ENCODE results near the gene GNG12.

The GNG12 gene

DNA sequence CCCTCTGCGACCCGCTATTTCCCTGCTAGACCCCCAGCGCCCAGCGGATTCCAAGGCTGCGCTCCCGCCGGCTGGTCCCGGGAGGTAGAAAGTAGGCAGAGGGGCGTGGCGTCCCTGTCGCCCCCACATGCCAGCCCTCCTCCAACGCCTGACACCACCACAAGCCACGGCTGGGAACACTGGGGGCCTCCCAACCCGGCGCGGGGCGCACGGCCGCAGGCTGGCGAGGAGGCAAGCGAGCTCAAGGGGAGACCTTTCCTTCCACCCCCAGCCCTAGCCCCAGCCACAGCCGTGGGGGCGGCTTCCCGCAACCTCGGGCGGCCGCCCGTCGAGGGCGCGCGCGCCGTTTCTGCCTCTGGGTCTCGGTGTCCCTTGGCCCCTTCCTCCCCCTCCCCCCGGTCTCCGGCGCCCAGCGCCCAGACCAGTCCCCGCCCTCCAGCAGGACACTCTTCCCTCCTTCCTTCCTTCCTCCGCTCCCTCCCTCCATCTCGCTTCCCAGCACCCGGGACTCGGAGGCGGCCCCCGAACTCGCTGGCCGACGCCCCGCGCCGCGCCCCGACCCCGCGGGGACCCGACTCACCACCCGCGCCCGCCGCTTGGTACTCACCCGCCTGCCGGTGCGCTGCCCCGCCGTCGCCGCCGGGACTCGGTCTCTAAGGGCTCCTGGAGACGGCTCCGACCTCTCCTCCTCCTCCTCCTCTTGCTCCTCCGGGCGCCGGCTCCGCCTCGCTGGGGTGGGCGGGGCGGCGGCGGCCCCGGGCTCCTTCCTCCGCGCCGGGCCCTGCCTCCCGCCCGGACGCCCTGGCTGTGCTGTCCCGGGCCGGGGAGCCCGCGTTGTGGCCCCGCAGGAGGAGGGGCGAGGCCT, at the start of gene GNG12:
Gene GNG12, minus strand, starts transcription at position 731 of the 865 bp plus-strand sequence. CDS start 125,781 bp downstream, outside the sequence.
- DNase-seq (ENCODE audit: insufficient read length, low spot score) (peak; percentile 77), FAIRE-seq (no peak)

DNA sequence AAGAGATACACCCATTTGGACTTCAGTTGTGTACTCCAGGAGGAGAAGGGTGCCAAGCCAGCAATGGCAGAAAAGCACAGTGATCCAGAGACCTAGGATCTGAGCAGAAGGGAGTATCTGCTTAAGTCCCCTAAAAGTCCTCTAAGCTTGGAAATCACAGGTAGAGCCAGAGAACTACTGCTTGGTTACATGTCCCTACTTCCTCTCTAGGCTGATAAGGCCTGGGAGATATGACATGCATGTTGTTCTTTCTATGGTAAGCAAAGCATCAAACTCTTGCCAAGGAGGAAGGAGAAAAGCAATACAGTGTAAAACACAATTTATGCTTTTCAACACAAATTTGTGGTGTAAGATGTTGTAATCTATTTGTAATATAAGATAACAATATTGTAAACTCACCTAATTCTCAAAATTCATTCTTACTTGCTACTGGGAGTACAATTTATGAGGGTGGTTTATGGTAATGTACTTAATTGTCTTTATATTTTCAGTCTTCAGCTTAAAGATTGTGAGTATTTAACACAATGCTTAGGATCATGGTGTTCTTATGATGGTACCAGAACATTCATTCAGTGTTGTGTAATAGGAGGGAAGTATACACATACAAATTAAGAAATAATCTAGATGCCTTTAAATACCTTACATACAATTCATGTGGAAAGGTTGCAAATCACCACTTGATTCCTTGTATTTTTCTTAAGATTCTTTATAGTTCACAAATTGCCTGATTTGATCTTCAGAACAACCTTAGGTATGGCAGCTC, 49.1 kb upstream of the GNG12 start:
- no peak for FAIRE-seq
- no peak for DNase-seq (ENCODE audit: insufficient read length, low spot score)
- no peak for TF ChIP-seq POLR2A (IDR thresholded peaks at IDR 0.05; ENCODE audit: low read depth, low read length)

More for the DNA sequence above, at the start of gene GNG12:
- peak; percentile 57 for TF ChIP-seq POLR2A (IDR thresholded peaks at IDR 0.05; ENCODE audit: low read depth, low read length)

DNA sequence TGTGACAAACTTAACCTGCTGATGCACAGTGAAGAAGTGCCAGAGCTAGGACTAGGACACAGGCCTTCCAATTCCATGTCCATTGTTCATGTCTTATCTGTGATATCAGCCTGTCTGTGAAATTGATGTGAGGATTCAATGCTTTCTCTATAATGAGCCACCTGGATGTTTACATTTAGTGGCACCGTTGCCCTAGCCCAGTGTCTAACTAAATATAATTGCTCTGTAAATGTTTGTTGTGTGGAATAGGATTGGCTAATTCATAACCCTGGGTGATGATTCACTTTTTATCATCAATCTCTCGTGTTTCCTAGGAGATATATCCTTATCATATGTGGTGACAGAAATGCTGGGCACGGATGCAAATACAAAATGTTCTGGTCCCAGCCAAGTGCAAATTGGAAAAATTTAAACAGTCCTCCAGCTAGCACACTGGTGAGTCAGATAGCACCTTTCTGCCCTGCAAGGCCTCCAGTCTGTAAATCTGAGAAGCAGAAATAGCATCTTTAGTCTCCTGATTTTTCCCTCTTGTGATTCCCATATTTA, 46.9 kb upstream of the GNG12 start:
- peak; percentile 90 for FAIRE-seq
- DNase-seq (ENCODE audit: insufficient read length, low spot score) = no peak
- TF ChIP-seq POLR2A (IDR thresholded peaks at IDR 0.05; ENCODE audit: low read depth, low read length) = no peak

DNA sequence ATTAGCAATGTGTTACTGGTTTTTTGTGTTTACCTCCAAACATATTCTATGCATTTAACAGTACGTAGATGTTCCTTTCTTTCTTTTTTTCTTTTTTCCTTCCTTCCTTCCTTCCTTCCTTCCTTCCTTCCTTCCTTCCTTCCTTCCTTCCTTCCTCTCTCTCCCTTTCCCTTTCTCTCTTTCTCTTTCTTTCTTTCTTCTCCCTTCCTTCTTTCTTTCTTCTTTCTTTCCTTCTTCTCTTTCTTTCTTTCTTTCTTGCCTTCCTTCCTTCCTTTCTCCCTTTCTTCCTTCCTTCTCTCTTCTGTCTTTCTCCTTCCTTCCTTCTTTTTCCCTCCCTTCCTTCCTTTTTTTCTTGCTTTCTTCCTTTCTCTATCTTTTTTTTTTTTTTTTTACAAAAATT, 46.2 kb upstream of the GNG12 start:
- DNase-seq (ENCODE audit: insufficient read length, low spot score) (no peak), FAIRE-seq (no peak)
- no peak for TF ChIP-seq POLR2A (IDR thresholded peaks at IDR 0.05; ENCODE audit: low read depth, low read length)

DNA sequence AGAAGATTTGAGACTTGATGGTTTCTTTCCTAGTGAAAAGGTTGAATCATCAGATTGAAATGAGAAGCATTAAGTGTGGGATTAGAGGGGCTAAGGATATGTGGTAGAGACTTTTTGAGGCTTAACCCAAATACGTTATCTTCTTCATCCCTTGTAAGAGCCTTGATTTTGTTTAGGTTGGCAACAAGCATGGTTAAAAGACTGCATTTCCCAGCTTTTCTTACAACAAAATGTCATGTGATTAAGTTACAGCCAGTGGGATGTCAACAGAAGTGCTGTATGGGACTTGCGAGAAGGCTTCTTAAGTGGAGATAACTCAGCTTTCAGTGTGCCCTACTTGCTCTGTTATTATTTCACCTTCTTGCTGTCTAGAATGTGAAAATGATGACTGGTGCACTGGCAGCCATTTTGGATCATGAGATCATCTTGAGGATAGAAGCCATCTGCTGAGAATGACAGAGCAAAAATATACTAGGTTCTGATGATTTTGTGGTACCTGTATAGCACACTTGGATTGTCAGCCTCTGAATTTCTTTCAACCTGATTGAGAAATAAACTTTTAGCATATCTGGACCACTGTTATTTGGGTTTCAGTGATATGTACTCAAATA, 41.3 kb upstream of the GNG12 start:
- TF ChIP-seq POLR2A (IDR thresholded peaks at IDR 0.05; ENCODE audit: low read depth, low read length) = no peak
- DNase-seq (ENCODE audit: insufficient read length, low spot score) (no peak), FAIRE-seq (peak; percentile 43)

DNA sequence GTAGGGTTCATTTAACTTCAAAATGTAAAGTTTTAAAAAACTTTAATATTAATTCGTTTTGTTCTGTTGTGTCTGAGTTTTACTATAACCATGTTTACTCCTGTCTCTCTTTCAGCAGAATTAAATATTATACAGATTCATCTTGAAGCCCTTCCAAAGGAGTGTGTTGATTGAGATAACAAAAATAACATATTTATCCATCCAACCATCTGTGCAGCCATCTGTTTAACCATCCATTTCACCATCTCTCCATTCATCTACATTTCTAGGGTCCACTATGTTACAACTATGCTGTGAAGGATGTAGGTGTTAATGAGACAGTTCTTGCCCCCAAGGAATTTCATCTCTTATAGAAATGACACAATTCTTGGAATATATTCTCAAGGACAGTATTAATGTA, 36.0 kb upstream of the GNG12 start:
- FAIRE-seq (no peak), DNase-seq (ENCODE audit: insufficient read length, low spot score) (no peak)
- no peak for TF ChIP-seq POLR2A (IDR thresholded peaks at IDR 0.05; ENCODE audit: low read depth, low read length)

DNA sequence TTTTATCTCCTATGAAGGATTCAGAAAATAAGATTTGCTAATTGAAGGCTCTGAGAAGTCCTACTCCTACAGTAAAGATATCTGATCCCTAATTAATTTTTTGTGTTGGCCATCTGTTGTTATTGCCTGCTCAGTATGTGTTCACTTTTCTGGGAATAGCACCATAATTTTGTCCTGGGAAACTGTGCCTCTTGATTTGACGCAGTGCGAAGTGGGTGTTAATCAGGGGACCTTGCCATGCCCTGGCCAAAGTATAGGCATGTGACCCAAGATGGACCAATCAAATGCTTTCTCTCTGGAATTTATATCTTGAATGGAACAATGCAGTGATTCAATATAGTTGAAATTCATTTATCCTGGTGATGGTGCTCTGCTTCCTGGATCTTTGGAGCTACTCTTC, 30.4 kb upstream of the GNG12 start:
- FAIRE-seq = no peak
- TF ChIP-seq POLR2A (IDR thresholded peaks at IDR 0.05; ENCODE audit: low read depth, low read length) = no peak
- DNase-seq (ENCODE audit: insufficient read length, low spot score) = no peak

DNA sequence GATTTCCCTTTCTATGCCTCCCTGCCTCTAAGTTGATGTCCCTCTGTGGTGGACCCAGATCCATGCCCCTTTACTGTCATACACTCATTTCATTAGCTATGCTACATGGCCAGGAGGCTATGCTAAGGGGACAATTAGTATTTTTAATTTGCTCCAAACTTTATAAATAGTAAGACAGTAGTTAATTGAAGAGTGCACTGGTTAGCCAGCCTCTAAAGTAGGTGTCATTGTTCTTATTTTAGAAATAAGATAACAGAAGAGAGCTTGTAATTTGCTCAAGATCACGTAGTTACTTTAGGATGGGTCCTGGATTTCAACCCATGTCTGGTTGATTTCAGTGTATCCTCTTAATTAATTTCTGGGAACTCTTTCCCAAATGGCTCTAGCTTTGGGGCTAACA, 29.4 kb upstream of the GNG12 start:
- TF ChIP-seq POLR2A (IDR thresholded peaks at IDR 0.05; ENCODE audit: low read depth, low read length) = no peak
- FAIRE-seq (no peak), DNase-seq (ENCODE audit: insufficient read length, low spot score) (no peak)

DNA sequence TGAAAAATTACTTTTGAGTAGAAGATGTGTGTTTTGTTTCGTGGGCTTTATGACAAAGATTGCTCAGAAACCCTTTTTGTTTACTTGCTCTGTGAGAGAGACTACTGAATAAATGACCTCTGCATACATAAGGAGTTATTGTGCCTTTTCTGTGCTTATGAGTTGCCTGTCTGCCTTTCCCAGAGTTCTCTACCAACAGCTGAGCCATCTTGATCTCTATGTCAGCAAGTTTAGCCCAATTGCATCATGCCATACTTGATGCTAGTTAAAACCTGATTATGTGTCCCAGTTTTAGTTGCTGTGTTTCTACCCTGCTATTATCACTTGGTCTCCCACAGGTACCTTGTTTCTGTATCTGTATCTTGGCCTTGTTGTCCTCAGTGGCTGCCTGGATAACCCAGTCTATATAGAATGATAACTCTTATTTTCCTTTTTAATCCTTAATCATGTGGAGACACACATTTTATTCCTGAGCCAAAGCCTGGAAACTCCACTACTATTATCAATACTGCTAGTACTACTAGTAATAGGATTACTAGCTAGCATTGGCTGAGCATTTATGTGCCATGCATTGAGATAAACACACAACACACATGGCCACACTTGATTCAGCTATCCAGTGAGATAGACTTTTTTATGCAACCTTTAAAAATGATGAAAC, 28.7 kb upstream of the GNG12 start:
- no peak for TF ChIP-seq POLR2A (IDR thresholded peaks at IDR 0.05; ENCODE audit: low read depth, low read length)
- DNase-seq (ENCODE audit: insufficient read length, low spot score) = no peak
- FAIRE-seq = no peak

DNA sequence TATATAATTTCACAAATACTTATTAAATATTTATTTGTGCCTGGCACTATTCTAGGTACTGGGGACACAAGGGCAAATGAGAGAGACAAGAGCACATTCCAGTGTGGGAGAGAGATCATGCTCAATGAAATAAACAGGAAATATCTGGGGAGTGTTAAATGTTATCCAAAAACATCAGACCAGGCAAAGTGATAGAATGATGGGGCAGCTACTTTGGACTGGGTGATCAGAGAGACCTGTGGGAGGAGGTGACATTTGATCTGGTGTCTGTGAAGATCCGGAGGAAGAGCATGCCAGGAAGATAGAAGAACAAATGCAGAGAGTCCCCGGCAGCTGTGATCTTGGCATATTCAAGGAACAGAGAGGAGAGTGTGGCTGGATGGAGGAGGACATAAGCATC, 27.5 kb upstream of the GNG12 start:
- DNase-seq (ENCODE audit: insufficient read length, low spot score) = no peak
- no peak for FAIRE-seq
- TF ChIP-seq POLR2A (IDR thresholded peaks at IDR 0.05; ENCODE audit: low read depth, low read length) = no peak

DNA sequence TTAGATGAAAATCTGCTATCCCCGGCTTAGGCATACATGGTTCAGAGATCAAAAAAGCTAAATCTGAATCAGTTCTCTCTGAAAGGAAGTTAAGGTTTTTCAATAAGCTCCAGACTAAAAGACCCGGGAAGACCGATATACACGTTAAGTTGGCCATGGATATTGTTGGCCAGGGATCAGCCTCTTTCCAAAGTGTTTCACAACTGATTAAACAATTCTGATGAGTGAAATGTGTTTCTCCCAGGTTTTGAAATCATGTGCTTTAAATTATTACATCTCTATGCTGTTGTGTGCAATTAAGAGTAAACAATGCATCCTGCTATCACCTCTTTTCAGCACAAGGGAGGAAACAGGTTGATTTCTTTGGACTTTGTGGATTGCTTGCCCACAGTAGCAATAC, 23.7 kb upstream of the GNG12 start:
- no peak for TF ChIP-seq POLR2A (IDR thresholded peaks at IDR 0.05; ENCODE audit: low read depth, low read length)
- DNase-seq (ENCODE audit: insufficient read length, low spot score) = no peak
- FAIRE-seq = no peak

DNA sequence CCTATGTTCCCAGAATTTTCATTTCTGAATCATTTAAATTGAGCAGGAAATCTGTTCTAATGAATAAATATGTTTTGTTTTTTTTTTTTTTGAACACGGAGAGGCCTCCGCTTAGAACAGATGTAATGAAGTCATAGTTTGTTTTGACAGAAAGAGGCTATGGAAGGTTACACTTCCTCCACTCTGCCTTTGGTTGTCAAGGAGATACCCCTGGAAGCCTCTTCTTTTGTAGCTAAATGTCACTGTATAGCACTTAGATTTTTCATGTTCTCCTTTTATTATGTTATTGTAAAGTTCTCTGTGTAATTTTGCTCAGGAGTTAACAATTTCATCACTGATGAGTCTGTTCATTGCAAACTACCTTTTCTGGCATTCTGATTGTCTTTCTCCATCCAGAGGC, 22.7 kb upstream of the GNG12 start:
- no peak for FAIRE-seq
- DNase-seq (ENCODE audit: insufficient read length, low spot score) = no peak
- no peak for TF ChIP-seq POLR2A (IDR thresholded peaks at IDR 0.05; ENCODE audit: low read depth, low read length)

DNA sequence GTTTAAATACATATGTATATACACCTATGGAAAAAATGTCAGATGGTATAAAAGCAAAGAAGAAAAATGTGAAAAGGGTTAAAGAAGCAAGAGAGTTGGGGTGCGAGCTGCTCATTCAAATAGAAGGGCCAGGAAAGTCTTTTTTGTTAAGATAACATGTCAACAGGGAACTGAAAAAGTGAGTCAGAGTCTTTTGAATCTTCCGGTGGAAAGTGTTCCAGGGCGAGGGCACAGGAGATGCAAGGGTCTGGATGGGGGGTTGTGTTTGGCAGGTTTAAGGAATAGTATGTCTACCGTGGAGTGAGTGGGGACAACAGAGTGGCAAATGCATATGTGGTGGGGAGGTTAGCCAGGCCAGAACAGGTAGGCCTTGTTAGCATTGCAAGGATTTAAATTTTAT, 22.2 kb upstream of the GNG12 start:
- DNase-seq (ENCODE audit: insufficient read length, low spot score) (no peak), FAIRE-seq (no peak)
- TF ChIP-seq POLR2A (IDR thresholded peaks at IDR 0.05; ENCODE audit: low read depth, low read length) = no peak
